ENCODE results near the gene ESR1.

DNA sequence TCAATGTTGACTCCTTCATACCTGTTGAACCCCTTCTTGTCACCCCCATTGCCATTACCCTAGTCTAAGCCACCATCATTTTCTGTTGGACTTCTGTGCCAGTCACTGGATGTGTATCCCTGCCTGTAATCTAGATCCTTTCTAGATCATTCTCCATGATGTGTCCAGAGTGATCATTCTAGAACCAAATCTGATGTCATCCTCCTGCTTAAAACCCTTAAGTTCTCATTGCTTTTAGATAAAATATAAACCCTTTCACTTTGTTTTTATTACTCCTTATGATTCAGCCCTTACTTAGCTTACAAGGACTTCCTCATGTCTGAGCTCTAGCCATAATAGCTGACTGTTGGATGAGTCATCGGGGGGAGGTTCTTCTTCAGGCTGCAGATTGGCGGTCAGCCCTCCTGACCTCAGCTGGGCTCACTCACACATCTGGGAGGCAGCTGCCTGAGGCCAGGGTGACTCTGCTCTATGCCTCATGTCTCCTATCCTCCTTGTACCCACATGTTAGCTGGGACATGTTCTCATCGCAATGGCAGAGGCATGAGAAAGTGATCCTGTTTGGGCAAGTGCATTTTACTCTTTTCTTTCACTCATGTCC, 287.6 kb downstream of the ESR1 start:
- TF ChIP-seq CTCF (IDR thresholded peaks at IDR 0.05) (no peak), EP300 (IDR thresholded peaks at IDR 0.05) (no peak)
